NCI-H2081 treated with DMSO at 0.1 percent for 48 hours (cell line): ENCODE data around the gene ADCY7.

ENCODE experiments used
- DNase-seq: peaks from one replicate; lab custom pipeline; 2025; lab: John Stamatoyannopoulos, UW

Gene ADCY7

DNA sequence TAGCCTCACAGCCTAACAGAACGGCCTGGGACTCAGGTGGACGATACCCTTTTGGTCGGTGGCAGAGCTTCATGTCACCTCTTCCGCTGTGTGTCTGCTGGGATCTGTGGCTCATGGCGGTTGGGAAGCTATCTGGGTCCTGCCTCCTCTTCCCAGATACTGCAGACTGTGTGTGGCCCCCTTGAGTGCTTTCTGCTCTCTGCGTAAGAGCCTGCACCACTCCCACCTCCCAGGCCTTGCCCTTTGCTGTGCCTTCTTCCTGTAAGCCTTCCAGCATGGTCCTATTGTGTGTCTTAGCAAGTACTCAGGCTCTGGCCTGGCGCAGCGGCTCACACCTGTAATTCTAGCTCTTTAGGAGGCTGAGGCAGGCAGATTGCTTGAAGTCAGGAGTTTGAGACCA is 17.5 kb upstream of the ADCY7 start:
- DNase-seq: no peak

- no peak for DNase-seq
Observed at GRCh38 chr16:50251375-50252081, 14.8 kb upstream of the ADCY7 start.

- no peak for DNase-seq
Observed at GRCh38 chr16:50252082-50252611, 14.2 kb upstream of the ADCY7 start.

GRCh38 chr16:50252874-50253513 is 13.4 kb upstream of the ADCY7 start:
- DNase-seq: no peak

GRCh38 chr16:50253514-50253910 is 12.8 kb upstream of the ADCY7 start:
- DNase-seq: no peak

DNA sequence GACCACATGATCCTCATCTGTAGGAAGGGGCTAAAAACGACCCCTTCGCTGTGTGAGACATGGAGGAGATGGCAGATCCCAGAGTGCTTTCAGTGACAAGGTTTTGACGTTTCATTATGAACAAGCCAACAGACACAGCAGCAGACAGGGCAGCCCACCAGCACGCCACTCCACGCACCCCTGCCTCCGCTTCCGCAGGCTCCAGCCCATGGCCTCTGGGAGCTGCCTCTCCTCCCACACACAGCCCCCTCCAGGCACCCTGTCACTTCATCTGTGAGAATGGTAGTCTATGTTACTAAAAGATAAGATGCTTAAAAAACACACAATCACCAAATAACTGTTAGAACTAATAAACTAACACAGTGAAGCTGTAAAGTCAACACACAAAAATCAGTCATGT is 12.3 kb upstream of the ADCY7 start:
- no peak for DNase-seq

GRCh38 chr16:50255538-50255937 is 10.8 kb upstream of the ADCY7 start:
- DNase-seq: no peak

GRCh38 chr16:50256604-50257003 is 9.7 kb upstream of the ADCY7 start:
- DNase-seq: no peak

- no peak for DNase-seq
Observed at GRCh38 chr16:50257876-50258275, 8.5 kb upstream of the ADCY7 start.

DNA sequence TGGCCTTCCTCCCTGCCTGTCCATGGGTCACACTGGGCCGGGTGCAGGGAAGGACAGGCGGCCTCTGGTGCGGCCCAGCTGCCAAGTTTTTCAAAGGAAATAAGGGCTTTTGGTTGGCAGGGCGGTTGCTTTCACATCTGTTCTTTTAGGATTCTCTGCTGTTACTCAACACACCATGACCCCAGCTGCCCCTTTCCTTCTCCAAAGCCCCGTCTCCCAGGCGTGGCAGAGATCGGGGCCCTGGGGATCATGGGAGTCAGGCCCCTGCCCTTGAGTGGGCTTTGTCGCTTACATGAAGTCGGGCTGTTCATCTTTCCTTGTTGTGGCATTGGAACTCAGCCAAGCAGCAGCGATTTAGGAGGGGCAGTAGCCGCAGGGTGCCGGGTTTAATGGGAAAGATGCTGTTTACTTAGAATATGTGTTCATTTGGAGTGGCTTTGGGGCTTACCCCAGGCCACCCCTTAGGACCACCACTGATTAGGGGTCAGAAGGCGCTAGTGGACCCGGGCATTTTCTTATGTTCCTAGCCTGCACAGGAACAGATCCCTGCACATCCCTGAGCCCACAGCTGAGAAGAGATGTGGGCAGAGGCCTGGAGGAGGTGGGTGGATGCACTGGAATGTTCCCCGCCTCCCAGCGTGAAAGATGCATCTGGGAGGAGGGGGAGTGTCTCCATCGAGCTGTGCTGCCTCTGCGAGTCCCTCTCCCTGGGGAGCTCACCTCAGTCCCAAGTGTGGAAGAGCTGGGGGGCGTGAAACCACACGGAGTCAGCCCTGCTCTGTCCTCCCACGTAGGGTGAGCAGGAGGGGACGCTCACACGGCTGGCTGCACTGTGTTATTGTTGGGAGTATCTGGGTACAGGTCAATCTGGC is 6.8 kb upstream of the ADCY7 start:
- DNase-seq: no peak

DNA sequence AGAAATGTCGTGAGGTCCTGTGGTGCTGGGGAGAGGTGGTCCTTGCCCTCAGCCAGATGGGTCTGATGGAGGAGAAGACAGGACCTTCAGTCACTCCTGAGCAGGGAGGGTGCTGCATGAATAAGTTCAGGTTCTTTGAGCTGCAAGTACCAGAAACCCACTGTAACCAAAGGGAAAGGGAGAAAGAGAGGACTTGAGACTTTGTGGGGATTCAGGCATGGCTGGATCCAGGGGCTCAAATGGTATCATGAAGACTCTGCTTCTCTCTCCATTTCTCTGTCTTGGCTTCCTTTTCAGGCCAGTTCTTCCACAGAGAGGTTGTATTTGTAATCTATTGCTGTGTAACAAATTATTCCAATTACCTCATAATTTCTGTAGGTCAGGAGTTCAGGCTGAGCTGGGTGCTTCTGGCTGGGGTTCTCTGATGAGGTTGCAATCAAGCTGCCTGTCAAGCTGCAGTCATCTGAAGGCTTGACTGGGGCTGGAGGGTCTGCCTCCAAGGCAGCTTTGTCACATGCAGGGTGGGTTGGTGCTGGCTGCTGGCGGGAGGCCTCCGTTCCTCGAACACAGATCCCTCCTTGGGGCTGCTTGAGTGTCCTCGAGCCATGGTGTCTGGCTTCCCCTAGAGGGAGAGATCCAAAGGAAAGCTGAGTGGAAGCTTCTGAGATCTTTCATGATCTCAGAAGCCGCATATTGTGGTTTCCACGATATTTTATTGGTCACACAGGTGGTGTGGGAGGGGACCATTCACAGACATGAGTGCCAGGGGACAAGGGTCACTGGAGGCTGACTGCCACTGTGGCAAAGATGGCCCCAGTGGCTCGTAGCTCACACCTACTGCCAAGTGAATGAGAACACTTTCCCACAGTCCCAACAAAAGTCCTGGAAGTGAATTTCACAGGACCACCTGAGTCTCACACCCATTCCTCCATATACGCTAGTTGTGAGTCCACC is 5.9 kb upstream of the ADCY7 start:
- no peak for DNase-seq

GRCh38 chr16:50261160-50261706 is 5.1 kb upstream of the ADCY7 start:
- DNase-seq: no peak

- no peak for DNase-seq
Observed at GRCh38 chr16:50261707-50262235, 4.6 kb upstream of the ADCY7 start.

- no peak for DNase-seq
Observed at GRCh38 chr16:50263060-50263909, 3.1 kb upstream of the ADCY7 start.

DNA sequence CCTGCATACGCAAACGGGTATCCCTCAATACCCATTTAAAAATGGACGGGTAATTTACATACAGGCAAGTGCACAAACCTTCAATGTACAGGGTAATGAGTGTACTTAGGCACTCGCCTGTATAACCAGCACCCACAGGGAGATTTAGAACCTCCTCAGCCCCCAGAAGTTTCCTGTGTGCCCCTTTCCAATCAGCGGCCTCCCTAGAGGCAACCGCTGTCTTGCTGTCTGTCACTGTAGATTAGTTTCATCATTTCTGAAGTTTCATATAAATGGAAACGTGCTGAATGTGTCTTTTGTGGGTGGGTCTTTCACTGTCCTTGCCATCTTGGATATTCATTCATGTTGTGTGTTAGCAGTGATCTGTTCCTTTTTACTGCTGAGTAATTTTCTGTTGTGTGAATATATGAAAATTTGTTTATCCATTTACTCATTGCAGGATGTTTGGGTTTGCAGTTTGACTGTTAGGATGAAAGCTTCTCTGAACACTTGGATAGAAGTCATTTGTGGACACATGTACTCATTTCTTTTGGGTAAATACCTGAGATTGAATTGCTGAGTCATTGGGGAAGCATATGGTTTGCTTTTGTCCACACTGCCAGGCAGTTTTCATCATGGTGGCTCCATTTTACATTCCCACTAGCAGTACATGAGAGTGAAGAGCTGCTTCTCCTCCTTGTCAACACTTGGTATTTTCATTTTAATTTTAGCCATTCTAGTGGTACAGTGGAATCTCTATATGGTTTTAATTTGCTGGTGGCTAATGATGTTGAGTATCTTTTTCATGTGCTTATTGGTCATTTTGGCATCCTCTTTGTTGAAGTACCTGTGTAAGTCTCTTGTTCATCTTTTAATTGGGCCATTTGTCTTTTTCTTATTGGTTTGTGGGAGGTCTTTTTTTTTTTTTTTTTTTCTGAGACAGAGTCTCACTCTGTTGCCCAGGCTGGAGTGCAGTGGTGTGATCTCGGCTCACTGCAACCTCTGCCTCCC is 2.1 kb upstream of the ADCY7 start:
- DNase-seq: no peak

GRCh38 chr16:50265260-50265659 is 1.1 kb upstream of the ADCY7 start:
- DNase-seq: no peak

DNA sequence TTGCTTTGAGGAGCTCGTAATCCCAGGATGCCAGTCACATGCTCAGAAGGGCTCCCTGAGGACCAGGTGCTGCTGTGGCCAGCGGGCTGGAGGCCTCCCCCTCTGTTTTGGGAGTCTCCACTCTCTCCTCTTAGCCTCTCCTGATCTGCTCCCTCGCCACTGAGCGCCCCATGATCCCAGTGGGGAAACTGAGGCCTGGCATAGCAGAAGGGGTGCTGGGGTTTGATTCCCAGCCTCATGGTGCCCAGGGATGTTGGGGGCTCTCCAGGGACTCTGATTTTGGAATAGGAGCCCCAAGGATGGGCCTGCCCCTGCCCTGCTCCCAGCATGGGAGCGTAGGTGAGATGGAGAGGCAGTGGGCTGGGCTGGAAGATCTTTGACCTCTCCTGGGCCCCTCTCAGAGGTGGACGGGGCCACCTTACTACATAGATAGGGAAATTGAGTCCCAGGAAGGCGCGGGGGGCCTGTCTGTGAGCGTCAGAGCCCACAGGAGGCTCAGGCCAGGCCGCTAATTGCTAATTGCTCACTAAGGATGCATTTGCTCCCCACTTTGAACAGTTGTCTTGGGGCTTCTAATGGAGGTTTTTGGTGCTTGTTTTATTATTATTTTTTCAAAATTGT is 525 bp upstream of the ADCY7 start:
- DNase-seq: no peak

DNA sequence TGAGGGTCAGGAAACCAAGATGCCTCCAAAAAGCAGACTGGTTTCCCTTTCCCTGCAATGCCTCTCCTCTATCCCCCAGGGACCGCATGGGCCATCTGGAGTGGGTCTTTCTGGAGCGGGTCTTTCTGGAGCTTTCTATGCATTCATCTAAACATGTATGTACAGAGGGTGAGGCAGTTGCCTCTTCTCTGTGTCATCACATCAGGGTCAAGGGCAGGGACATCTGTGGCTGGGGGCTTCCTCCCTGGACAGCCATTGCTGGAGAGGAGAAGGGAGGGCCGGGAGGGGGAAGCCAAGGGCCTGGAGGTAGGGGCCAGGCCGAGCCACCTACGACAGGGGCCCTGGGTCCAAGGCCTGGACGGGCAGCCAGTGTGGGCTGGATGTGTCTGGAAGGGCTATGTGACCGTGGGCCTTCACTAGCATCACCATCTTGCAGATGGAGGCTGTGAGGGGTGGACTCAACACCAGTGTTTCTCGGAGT is 840 bp downstream of the ADCY7 start:
- DNase-seq: no peak
